GM23338 (cell line): Measurements from ENCODE around the gene NINJ1. TPM values are rescaled to one million over a fixed set of nuclear protein-coding genes. Genes with fewer than 3 reads are reported as not detected.

Experiments
- ATAC-seq: fragments of 200-7000 bp; cut with Tn5 transposase; 3 replicates; pipeline ENCODE4 v1.9.1; 2020
- DNase-seq: peaks from one replicate; pipeline ENCODE4 v3.0.0-alpha.2; 2015; ENCODE audit warnings: low spot score
- H2AFZ ChIP-seq: fragments of 200-600 bp; sonication (generic); 2 replicates; pipeline ENCODE4 v1.8.0; 2016; ENCODE audit warnings: antibody characterized with exemption, mild to moderate bottlenecking, moderate library complexity
- H3F3A ChIP-seq: fragments of 200-600 bp; sonication (generic); replicated peaks from 2 replicates; pipeline ENCODE4 v1.8.0; 2017; ENCODE audit warnings: antibody characterized with exemption, mixed run types, low read depth
- H3K27ac ChIP-seq: fragments of 200-600 bp; sonication (generic); 2 replicates; pipeline ENCODE4 v1.6.1; 2016; ENCODE audit warnings: low read depth
- H3K27me3 ChIP-seq: fragments of 200-600 bp; sonication (generic); 2 replicates; pipeline ENCODE4 v1.8.0; 2016; ENCODE audit warnings: mild to moderate bottlenecking, mixed run types, moderate library complexity; ENCODE audit not compliant: insufficient read depth
- H3K36me3 ChIP-seq: fragments of 200-600 bp; sonication (generic); 2 replicates; pipeline ENCODE4 v1.8.0; 2016; ENCODE audit warnings: mild to moderate bottlenecking; ENCODE audit not compliant: insufficient read depth
- H3K4me1 ChIP-seq: fragments of 200-600 bp; sonication (generic); 2 replicates; pipeline ENCODE4 v1.8.0; 2016; ENCODE audit warnings: mild to moderate bottlenecking, moderate library complexity; ENCODE audit not compliant: insufficient read depth
- H3K4me2 ChIP-seq: fragments of 200-600 bp; sonication (generic); 2 replicates; pipeline ENCODE4 v1.7.1; 2017; ENCODE audit warnings: mixed run types
- H3K4me3 ChIP-seq: fragments of 200-600 bp; sonication (generic); 2 replicates; pipeline ENCODE4 v1.6.1; 2016; ENCODE audit warnings: mixed run types
- H3K79me2 ChIP-seq: fragments of 200-600 bp; sonication (generic); replicated peaks from 2 replicates; pipeline ENCODE4 v1.8.0; 2017; ENCODE audit warnings: mild to moderate bottlenecking; ENCODE audit not compliant: insufficient read depth
- H3K9me2 ChIP-seq: fragments of 200-600 bp; sonication (generic); 2 replicates; pipeline ENCODE4 v1.8.0; 2017; ENCODE audit not compliant: insufficient read depth
- H4K20me1 ChIP-seq: fragments of 200-600 bp; sonication (generic); replicated peaks from 2 replicates; pipeline ENCODE4 v1.8.0; 2017; ENCODE audit warnings: mild to moderate bottlenecking; ENCODE audit not compliant: insufficient read depth
- H3K27ac Mint-ChIP-seq: 2 replicates; pipeline ENCODE4 v1.8.0; 2020; ENCODE audit warnings: inconsistent platforms, mild to moderate bottlenecking, moderate library complexity, mixed read lengths
- H3K27me3 Mint-ChIP-seq: 3 replicates; pipeline ENCODE4 v1.8.0; 2022; ENCODE audit warnings: low read depth, mild to moderate bottlenecking, moderate library complexity, mixed read lengths, inconsistent platforms; ENCODE audit not compliant: insufficient read depth, poor library complexity
- H3K36me3 Mint-ChIP-seq: 3 replicates; pipeline ENCODE4 v1.8.0; 2021; ENCODE audit warnings: low read depth, mild to moderate bottlenecking, inconsistent platforms, moderate library complexity, mixed read lengths
- H3K4me1 Mint-ChIP-seq: 3 replicates; pipeline ENCODE4 v1.8.0; 2020; ENCODE audit warnings: mild to moderate bottlenecking, inconsistent platforms, mixed read lengths
- H3K4me3 Mint-ChIP-seq: 3 replicates; pipeline ENCODE4 v1.8.0; 2021; ENCODE audit warnings: moderate library complexity, mild to moderate bottlenecking, inconsistent platforms, mixed read lengths
- H3K9me3 Mint-ChIP-seq: 3 replicates; pipeline ENCODE4 v1.8.0; 2020; ENCODE audit warnings: moderate library complexity, mild to moderate bottlenecking, inconsistent platforms, mixed read lengths
- CTCF ChIP-seq, 2 experiments: fragments of 200-600 bp in 1 of 2; sonication (generic) in 1 of 2; conservative IDR thresholded peaks; 2 replicates each; pipeline versions ENCODE4 v1.5.1 to v1.6.1; 2016 to 2017; ENCODE audit warnings: antibody characterized with exemption in 2 of 2, low read depth in 2 of 2, mild to moderate bottlenecking in 2 of 2, moderate library complexity in 1 of 2
- EZH2phosphoT487 ChIP-seq: fragments of 200-600 bp; sonication (generic); IDR thresholded peaks from one replicate; pipeline ENCODE4 v1.8.1; 2018; ENCODE audit warnings: antibody characterized with exemption; ENCODE audit not compliant: unreplicated experiment
- REST ChIP-seq: IDR thresholded peaks from one replicate; pipeline ENCODE4 v1.6.1; 2018; ENCODE audit warnings: antibody characterized with exemption; ENCODE audit not compliant: unreplicated experiment
- ZNF114 ChIP-seq: fragments of 250-450 bp; sonication (Bioruptor Pico); IDR thresholded peaks from 2 replicates; pipeline ENCODE4 v1.5.0; 2020; ENCODE audit warnings: mild to moderate bottlenecking, moderate library complexity
- ZNF462 ChIP-seq: fragments of 250-450 bp; sonication (Bioruptor Pico); IDR thresholded peaks from 2 replicates; pipeline ENCODE4 v1.5.0; 2020; ENCODE audit warnings: mild to moderate bottlenecking, moderate library complexity
- polyA plus RNA-seq: library from polyadenylated mRNA; unstranded; fragments of >200 nt; fragmentation: Nextera tagmentation; extraction: Ambion mirVana; gene quantifications from 2 replicates; pipeline ENCODE4 v1.2.1, GENCODE V29; 2016
- total RNA-seq: library from RNA; depleted of rRNA; stranded (reverse); fragments of >200 nt; shearing (Covaris generic); gene quantifications from 2 replicates; pipeline ENCODE4 v1.2.3, GENCODE V29; 2014

Gene NINJ1
- total and polyA plus RNA-seq, 2 experiments from 2014 or later: 36.3 to 39.7 TPM

GRCh38 chr9:93180938-93181337 lies 46.9 kb upstream of the NINJ1 start:
- no peaks in the 10 kb centered on the region for H3K9me2 ChIP-seq
- no peaks in the 10 kb centered on the region for H3K36me3 ChIP-seq
- peaks cover 7% of the 10 kb centered on the region; the same call in 1 of the 2 replicates for H3K79me2 ChIP-seq
- TF ChIP-seq CTCF (conservative IDR thresholded peaks at IDR 0.05; ENCODE audit: low read depth in 2 of 2) (no peak), ZNF114 (CRISPR knock-in tag) (no peak), REST (no peak), ZNF462 (CRISPR knock-in tag) (no peak), EZH2phosphoT487 (no peak)
- H3K27me3 ChIP-seq: peaks cover 29% of the 10 kb centered on the region
- DNase-seq (no peak), ATAC-seq (no peak)
- H3K4me1 ChIP-seq: peaks cover 6% of the 10 kb centered on the region; the same call in 1 of the 2 replicates
- Mint-ChIP-seq H3K27me3 (peaks cover 23% of the 10 kb centered on the region), H3K36me3 (no peaks in the 10 kb centered on the region; the same call in 2 of the 3 replicates), H3K4me1 (peaks cover 5% of the 10 kb centered on the region), H3K27ac (no peak overlapping the region), H3K4me3 (no peak overlapping the region), H3K9me3 (no peaks in the 10 kb centered on the region; the same call in 2 of the 3 replicates)
- no peak overlapping the region for H2AFZ ChIP-seq
- peaks cover 5% of the 10 kb centered on the region; the same call in 1 of the 2 replicates for H4K20me1 ChIP-seq
- H3K4me2 ChIP-seq: no peak overlapping the region
- H3K27ac ChIP-seq: no peak overlapping the region
- no peaks in the 10 kb centered on the region for H3F3A ChIP-seq
- H3K4me3 ChIP-seq: no peak overlapping the region
